ENCODE measurements around the gene AMH.
"Not testable (repeated sequence)": the region's sequence is repeated elsewhere in the genome, so short reads cannot be mapped to it uniquely, and the experiment has no call there.

The AMH gene

DNA sequence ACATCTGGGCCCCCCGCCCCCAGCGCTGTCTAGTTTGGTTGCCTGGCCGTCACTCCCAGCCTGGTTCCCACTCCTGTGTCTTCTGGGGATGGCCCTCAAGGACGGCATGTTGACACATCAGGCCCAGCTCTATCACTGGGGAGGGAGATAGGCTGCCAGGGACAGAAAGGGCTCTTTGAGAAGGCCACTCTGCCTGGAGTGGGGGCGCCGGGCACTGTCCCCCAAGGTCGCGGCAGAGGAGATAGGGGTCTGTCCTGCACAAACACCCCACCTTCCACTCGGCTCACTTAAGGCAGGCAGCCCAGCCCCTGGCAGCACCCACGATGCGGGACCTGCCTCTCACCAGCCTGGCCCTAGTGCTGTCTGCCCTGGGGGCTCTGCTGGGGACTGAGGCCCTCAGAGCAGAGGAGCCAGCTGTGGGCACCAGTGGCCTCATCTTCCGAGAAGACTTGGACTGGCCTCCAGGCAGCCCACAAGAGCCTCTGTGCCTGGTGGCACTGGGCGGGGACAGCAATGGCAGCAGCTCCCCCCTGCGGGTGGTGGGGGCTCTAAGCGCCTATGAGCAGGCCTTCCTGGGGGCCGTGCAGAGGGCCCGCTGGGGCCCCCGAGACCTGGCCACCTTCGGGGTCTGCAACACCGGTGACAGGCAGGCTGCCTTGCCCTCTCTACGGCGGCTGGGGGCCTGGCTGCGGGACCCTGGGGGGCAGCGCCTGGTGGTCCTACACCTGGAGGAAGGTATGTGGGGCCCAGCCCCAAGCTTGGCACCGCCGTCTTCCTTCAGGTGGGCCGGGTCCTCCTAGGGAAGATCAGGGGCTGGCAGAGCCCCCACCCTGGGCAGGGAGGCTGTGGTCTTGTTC lies at the start of gene AMH:
TSS of gene AMH (plus strand) at position 314 of the 857 bp plus-strand sequence. CDS start at position 324, 10 bp downstream.
- no peak for DNase-seq

- no peak for DNase-seq
Measured at GRCh38 chr19:2199861-2200623, 49.1 kb upstream of the AMH start.

DNA sequence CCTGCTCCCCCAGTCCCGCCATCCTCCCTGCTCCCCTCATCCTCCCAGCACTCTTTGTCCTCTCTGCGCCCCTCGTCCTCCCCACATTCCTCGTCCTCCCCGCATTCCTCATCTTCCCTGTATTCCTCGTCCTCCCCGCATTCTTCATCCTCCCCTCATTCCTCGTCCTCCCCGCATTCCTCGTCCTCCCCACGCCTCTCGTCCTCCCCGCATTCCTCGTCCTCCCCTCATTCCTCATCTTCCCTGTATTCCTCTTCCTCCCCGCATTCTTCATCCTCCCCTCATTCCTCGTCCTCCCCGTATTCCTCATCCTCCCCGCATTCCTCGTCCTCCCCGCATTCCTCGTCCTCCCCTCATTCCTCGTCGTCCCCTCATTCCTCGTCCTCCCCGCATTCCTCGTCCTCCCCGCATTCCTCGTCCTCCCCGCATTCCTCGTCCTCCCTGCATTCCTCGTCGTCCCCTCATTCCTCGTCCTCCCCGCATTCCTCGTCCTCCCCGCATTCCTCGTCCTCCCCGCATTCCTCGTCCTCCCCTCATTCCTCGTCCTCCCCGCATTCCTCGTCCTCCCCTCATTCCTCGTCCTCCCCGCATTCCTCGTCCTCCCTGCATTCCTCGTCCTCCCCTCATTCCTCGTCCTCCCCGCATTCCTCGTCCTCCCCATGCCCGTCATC lies 48.4 kb upstream of the AMH start:
- DNase-seq, result not testable (repeated sequence)

GRCh38 chr19:2201473-2202148 lies 47.5 kb upstream of the AMH start:
- no peak for DNase-seq

DNA sequence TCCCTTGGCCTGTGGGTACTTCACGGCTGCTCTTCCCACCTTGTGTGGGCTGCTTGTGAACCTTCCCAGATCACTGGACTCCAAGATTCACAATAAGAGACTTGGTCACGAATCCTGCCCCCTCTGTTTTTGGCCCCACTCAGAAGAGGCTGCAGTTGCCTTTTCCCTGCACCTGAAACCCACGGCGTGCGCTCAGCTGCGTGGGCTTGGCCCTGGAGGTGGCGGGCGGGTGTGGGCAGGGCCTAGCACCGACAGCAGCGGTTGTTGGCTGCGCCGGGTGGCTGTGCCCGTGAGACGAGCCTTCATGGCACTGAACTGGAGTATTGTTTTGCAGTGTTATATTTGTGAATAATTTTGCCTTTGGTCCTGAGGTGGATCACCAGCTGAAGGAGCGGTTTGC lies 46.8 kb upstream of the AMH start:
- no peak for DNase-seq

DNA sequence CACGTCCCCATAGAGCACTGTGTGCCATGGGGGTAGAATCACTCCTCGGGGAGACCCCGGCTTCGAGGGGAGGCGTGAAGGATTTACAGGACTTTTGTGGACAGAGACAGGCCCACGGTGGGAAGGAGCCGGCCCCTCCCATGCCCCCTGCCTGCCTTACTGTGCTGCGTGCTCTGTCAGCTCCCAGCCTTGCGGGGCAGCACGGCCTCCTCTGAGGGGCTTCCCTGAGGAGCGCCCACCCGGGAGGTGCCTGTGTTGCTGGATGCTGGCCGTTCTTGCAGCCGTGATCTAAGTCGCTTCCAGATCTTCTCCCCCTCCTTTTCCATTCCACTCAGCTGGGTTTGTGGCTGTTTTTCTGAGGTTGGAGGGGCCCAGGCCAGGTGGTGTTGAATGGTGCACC lies 42.1 kb upstream of the AMH start:
- DNase-seq, result no peak

GRCh38 chr19:2207991-2208860 lies 40.9 kb upstream of the AMH start:
- DNase-seq, result no peak

- DNase-seq, result no peak
Measured at GRCh38 chr19:2208975-2209374, 40.1 kb upstream of the AMH start.

- DNase-seq, result no peak
Measured at GRCh38 chr19:2209408-2209807, 39.7 kb upstream of the AMH start.

- DNase-seq, result no peak
Measured at GRCh38 chr19:2210206-2210605, 38.9 kb upstream of the AMH start.

DNA sequence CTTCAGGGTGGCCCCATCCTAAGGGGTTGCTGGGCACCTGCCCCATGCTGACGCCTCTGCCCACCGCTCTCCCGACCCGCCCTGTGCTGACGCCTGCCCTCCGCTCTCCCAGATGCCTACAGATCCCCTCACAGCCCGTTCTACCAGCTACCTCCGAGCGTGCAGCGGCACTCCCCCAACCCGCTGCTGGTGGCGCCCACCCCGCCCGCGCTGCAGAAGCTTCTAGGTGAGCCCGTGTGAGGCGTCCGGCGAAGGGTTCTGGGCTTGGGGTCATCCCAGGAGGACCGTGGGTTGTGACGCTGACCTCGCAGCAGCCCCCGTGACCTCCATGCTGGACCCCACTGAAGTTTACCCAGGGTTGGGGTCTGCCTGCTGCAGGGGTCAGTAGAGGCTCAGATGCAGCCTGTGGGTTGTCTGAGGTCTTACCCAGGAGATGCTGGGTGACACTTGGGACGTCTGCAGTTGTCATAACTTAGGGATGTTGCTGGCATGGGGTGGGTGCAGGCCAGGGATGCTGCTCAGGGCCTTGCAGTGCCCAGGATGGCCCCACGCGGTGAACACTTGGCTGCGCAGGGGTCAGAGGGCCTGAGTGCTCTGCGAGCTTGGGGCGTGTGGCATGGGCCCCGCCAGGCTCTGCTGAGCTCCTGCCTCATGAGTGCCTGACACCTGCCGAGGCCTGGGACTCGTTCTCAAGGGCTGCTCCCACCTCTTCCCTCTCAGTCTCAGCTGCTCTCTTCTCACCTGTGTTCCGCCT lies 38.0 kb upstream of the AMH start:
- no peak for DNase-seq

GRCh38 chr19:2212861-2213711 lies 36.0 kb upstream of the AMH start:
- DNase-seq, result no peak

DNA sequence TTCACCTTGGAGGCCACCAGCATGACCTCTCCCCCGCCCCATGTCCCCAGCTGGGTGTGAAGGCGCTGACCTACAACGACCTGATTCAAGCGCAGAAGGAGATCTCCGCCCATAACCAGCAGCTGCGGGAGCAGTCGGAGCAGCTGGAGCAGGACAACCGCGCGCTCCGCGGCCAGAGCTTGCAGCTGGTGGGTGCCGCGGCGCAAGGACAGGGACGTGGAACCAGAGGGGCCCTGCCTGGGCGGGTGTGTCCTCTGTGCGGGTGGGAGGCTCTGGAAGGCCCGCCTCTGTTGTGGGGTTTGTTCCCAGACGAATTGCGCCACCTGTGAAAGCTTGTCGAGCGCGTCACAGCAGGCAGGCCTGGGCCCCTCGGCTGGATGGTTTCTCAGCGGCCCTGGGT lies 35.3 kb upstream of the AMH start:
- DNase-seq, result no peak

GRCh38 chr19:2214251-2214650 lies 34.9 kb upstream of the AMH start:
- no peak for DNase-seq

- no peak for DNase-seq
Measured at GRCh38 chr19:2215281-2215751, 33.8 kb upstream of the AMH start.

DNA sequence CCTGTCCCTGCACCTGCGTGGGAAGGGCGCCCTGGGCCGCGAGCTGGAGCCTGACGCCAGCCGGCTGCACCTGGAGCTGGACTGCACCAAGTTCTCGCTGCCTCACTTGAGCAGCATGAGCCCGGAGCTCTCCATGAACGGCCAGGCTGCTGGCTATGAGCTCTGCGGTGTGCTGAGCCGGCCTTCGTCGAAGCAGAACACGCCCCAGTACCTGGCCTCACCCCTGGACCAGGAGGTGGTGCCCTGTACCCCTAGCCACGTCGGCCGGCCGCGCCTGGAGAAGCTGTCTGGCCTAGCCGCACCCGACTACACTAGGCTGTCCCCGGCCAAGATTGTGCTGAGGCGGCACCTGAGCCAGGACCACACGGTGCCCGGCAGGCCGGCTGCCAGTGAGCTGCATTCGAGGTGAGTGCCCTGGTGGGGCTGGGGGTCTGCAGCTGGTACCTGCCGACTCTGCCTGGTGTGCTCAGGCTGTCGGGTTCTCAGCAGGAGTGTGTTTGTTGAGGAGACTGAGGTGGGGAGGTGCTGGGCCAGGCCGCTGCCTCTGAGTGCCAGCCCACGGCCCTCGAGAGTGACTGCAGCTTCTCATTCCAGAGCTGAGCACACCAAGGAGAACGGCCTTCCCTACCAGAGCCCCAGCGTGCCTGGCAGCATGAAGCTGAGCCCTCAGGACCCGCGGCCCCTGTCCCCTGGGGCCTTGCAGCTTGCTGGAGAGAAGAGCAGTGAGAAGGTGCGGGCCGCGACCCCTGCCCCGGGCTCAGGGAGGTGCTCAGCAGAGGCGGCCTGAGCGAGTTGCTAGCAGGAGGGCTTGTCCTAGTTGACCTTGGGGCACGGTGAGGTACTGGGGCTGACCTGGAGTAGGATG lies 32.5 kb upstream of the AMH start:
- no peak for DNase-seq

GRCh38 chr19:2217591-2217990 lies 31.5 kb upstream of the AMH start:
- no peak for DNase-seq

DNA sequence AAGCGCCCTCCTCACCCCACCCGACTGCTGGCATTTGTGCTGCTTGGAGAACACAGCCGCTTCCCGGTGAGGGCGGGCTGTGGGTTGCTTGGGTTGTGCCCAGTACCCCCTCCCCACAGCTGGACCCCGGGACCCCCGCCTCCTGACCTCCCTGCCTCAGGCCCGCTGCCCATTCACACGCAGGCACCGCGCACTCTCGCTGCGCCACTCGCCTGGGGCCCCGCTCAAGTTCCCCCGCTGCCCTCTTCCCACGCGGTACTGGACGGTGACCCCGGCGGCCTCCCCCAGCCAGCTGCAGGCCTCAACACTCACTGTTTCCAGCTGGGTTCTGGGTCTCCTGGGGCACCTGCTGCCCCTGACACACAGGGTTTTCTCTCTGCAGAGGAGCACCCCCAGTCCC lies 29.4 kb upstream of the AMH start:
- no peak for DNase-seq

DNA sequence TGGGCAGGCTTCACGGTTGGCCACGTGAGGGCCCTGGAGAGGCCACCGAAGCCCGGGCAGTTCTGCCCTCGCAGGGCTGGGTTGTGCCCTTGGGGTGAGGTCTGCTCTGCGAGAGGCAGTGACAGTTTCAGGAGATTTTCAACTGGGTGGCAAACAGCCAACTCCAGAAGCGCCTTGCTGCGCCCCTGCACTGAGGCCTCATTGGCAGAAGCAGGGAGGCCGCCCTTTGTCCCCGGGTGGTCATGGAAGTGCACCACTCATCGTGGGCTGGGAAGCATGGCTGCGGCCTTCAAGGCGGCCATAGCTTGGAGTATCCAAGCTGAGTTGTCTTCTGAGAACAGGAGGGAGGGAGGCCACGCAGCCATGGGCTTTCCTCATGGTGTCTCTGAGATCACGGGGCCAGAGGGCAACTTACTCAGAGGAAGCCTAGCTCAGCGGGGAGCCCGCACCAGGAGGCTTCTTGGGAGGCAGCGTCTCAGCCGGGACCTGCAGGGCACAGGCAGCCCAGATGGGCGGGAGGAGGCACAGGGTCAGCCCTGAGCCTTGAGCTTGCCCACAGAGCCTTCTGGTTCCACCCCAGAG lies 27.8 kb upstream of the AMH start:
- no peak for DNase-seq
